Heart left ventricle (tissue), 16 donors: ENCODE results near the gene CYP20A1. TPM values are rescaled to one million over a fixed set of nuclear protein-coding genes. Genes with fewer than 3 reads are reported as not detected.

ENCODE experiments used
- ATAC-seq, 4 donors: fragments of 200-7000 bp; cut with Tn5 transposase; one replicate each; pipeline ENCODE4 v1.9.1; 2020 to 2022; ENCODE audit warnings: moderate library complexity in 4 of 4, mild to moderate bottlenecking in 3 of 4, moderate number of reproducible peaks in 1 of 4
- DNase-seq, 5 donors: peaks; one replicate each; pipeline ENCODE4 v3.0.0-alpha.2; 2020
- H3K27ac ChIP-seq, 12 donors: fragments of 200-600 bp; sonication (generic) in 4 of 12; one replicate each; pipeline versions ENCODE4 v1.5.0 to v1.8.0; 2016 to 2022; ENCODE audit warnings: mild to moderate bottlenecking in 2 of 12
- H3K27me3 ChIP-seq, 9 donors: fragments of 200-600 bp; sonication (generic) in 2 of 9; one replicate each; pipeline versions ENCODE4 v1.5.1 to v1.8.0; 2016 to 2022; ENCODE audit warnings: mild to moderate bottlenecking in 3 of 9
- H3K36me3 ChIP-seq, 9 donors: fragments of 200-600 bp; sonication (generic) in 2 of 9; one replicate each; pipeline versions ENCODE4 v1.5.0 to v1.8.0; 2018 to 2022; ENCODE audit warnings: mild to moderate bottlenecking in 2 of 9
- H3K4me1 ChIP-seq, 12 donors: fragments of 200-600 bp; sonication (generic) in 4 of 12; one replicate each; pipeline versions ENCODE4 v1.5.0 to v1.8.0; 2016 to 2022; ENCODE audit warnings: mild to moderate bottlenecking in 3 of 12
- H3K4me3 ChIP-seq, 12 donors: fragments of 200-600 bp; sonication (generic) in 4 of 12; one replicate each; pipeline versions ENCODE4 v1.5.0 to v1.8.0; 2017 to 2022; ENCODE audit warnings: mild to moderate bottlenecking in 9 of 12, moderate library complexity in 4 of 12
- H3K9me3 ChIP-seq, 12 donors: fragments of 200-600 bp; sonication (generic) in 4 of 12; one replicate each; pipeline versions ENCODE4 v1.5.0 to v1.8.0; 2016 to 2022; ENCODE audit warnings: mild to moderate bottlenecking in 1 of 12
- CTCF ChIP-seq, 12 donors: fragments of 200-600 bp; sonication (generic) in 4 of 12; IDR thresholded peaks; one replicate each; pipeline versions ENCODE4 v1.5.0 to v1.8.0; 2018 to 2022; ENCODE audit warnings: antibody characterized with exemption in 12 of 12, mild to moderate bottlenecking in 5 of 12
- POLR2A ChIP-seq, 2 donors: fragments of 450-650 bp; IDR thresholded peaks; one replicate each; pipeline ENCODE4 v1.6.1; 2017; ENCODE audit warnings: antibody characterized with exemption in 2 of 2, mild to moderate bottlenecking in 2 of 2, moderate library complexity in 2 of 2
- WGBS, 4 donors: extraction: QIAGEN DNeasy Blood & Tissue Kit in 2 of 4; methylation state at CpG; one replicate each; pipeline versions ENCODE4 v1.1.5 to v1.1.7; 2013 to 2018; 5-methylcytosine and 5-hydroxymethylcytosine counted together
- intact Hi-C, 10 donors: fragments of 100-400 bp; cut with DNase I; formaldehyde crosslinking; loops; one replicate each; pipeline versions ENCODE4 v1.11.1 to v1.14.2; 2022
- polyA plus RNA-seq, 2 donors: library from polyadenylated mRNA; stranded (reverse); fragments of 200-250 nt; gene quantifications; one replicate each; pipeline ENCODE4 v1.2.3, GENCODE V29; 2013
- total RNA-seq, 9 donors: library from RNA; depleted of rRNA in 2 of 9; stranded (reverse); fragments of >200 nt in 2 of 9; fragmentation: NEBNext Ultra II Directional in 3 of 9; extraction: Animal tissue kit (Norgen Biotek cat#: 25700) in 3 of 9; gene quantifications; one replicate each; pipeline versions ENCODE4 v1.1.0 to v1.2.4, GENCODE V29; 2016 to 2023
- donor health status: ischemic (EF 13 %, LVEDD 7.1; RV severe dilation, severe dysfunction).
- donor health status: healthy with polysubstance abuse.
- donor health status: DM: no; HTN: yes; CAD: no.
- donor health status: DM: no; HTN: no; CAD: no.
- donor health status: ischemic (EF 25% LVEDD 6.9; RV normal size, moderate dysfunction).
- donor health status: ischemic (EF 25% LVEDD 5.7; RV mildly dilated, moderate dysfunction).
- donor health status: healthy.
- donor health status: DM: yes; HTN: yes; CAD: no.
- donor health status: ischemic (EF 35%, LVEDD 5.7; RV mildly dilated, moderate dysfunction).
- donor health status: nonischemic (EF 11% LVEDD 7.7; RV severe dilation, severe dysfunction).
- donor health status: DM: yes; HTN: yes; CAD: no.
- donor health status: PGD.
- donor health status: ischemic (EF 29% LVEDD 5.4; RV normal size, mild dysfunction).
- donor health status: nonischemic (EF 23%, LVEDD 6.1; RV moderate dilation, normal function).

The CYP20A1 gene
- total and polyA plus RNA-seq, 11 donors = 5.9 to 18.8 (median 13.8) TPM

GRCh38 chr2:203195331-203196036 lies 43.3 kb upstream of the CYP20A1 start:
- Histone ChIP-seq H3K27ac (no peak overlapping the region), H3K4me3 (no peak overlapping the region), H3K4me1 (no peaks in the 10 kb centered on the region), H3K36me3 (peaks cover 0 to 98% (median 73%) of the 10 kb centered on the region in 9 donors), H3K27me3 (no peaks in the 10 kb centered on the region), H3K9me3 (no peaks in the 10 kb centered on the region)
- intact Hi-C loops = no loop called here
- WGBS, 4 donors = 93 to 96% (median 95%) methylated on average over 5 of the region's 5 CpGs
- ATAC-seq (no peak), DNase-seq (no peak)
- no peak for TF ChIP-seq CTCF (IDR thresholded peaks at IDR 0.05)
- TF ChIP-seq POLR2A (IDR thresholded peaks at IDR 0.05) = no peak

- Histone ChIP-seq H3K27me3 (no peaks in the 10 kb centered on the region), H3K36me3 (peaks cover 0 to 100% (median 73%) of the 10 kb centered on the region in 9 donors), H3K4me1 (no peaks in the 10 kb centered on the region), H3K9me3 (no peaks in the 10 kb centered on the region), H3K27ac (no peak overlapping the region), H3K4me3 (no peak overlapping the region)
- intact Hi-C loops = no loop called here
- no peak for DNase-seq
- TF ChIP-seq POLR2A (IDR thresholded peaks at IDR 0.05) = no peak
- no peak for TF ChIP-seq CTCF (IDR thresholded peaks at IDR 0.05)
- no peak for ATAC-seq
Observed at GRCh38 chr2:203200866-203201265, 38.0 kb upstream of the CYP20A1 start.

GRCh38 chr2:203201426-203201825 lies 37.4 kb upstream of the CYP20A1 start:
- DNase-seq (no peak), ATAC-seq (no peak)
- Histone ChIP-seq H3K27ac (no peak overlapping the region), H3K36me3 (peaks cover 0 to 98% (median 71%) of the 10 kb centered on the region in 9 donors), H3K27me3 (no peaks in the 10 kb centered on the region), H3K4me1 (no peaks in the 10 kb centered on the region), H3K9me3 (no peaks in the 10 kb centered on the region), H3K4me3 (no peak overlapping the region)
- TF ChIP-seq POLR2A (IDR thresholded peaks at IDR 0.05) = no peak
- no peak for TF ChIP-seq CTCF (IDR thresholded peaks at IDR 0.05)
- intact Hi-C loops = no loop called here
- 76 to 87% (median 81%) methylated on average over 5 of the region's 5 CpGs for WGBS, 4 donors

- ATAC-seq (no peak), DNase-seq (no peak)
- WGBS, 4 donors = 89 to 100% (median 99%) methylated on average over 1 of the region's 1 CpG
- Histone ChIP-seq H3K4me3 (no peak overlapping the region), H3K4me1 (no peaks in the 10 kb centered on the region), H3K27ac (no peak overlapping the region), H3K36me3 (peaks cover 0 to 83% (median 27%) of the 10 kb centered on the region in 9 donors), H3K9me3 (no peaks in the 10 kb centered on the region), H3K27me3 (no peaks in the 10 kb centered on the region)
- intact Hi-C loops = no loop called here
- TF ChIP-seq CTCF (IDR thresholded peaks at IDR 0.05) (no peak), POLR2A (IDR thresholded peaks at IDR 0.05) (no peak)
Observed at GRCh38 chr2:203209538-203209937, 29.3 kb upstream of the CYP20A1 start.
